ENCODE measurements around the gene FSTL3. TPM values are rescaled to one million over a fixed set of nuclear protein-coding genes. Genes with fewer than 3 reads are reported as not detected.

FSTL3 gene
- total RNA-seq, 2 donors from 2014 or later: 69.3 to 241 TPM

GRCh38 chr19:679418-680286 lies 3.5 kb downstream of the FSTL3 start:
- TF ChIP-seq POLR2A (IDR thresholded peaks at IDR 0.05): peak; percentile 28
- no peak for TF ChIP-seq POLR2AphosphoS5 (IDR thresholded peaks at IDR 0.05)
- intact Hi-C loops (cut with DNase I): no loop called here
- peak overlapping the region; percentile 96 for H3K4me3 ChIP-seq
- H3K27me3 ChIP-seq (replicated peaks; ENCODE audit: insufficient read depth): no peaks in the 10 kb centered on the region
- DNase-seq (ENCODE audit: low spot score): no peak
- H3K4me1 ChIP-seq (replicated peaks): peaks cover 11% of the 10 kb centered on the region
- H3K9me3 ChIP-seq: no peaks in the 10 kb centered on the region
- H3K27ac ChIP-seq: peak overlapping the region; percentile 90 to 98
- no peaks in the 10 kb centered on the region for H3K36me3 ChIP-seq
- WGBS: 7% methylated on average over 36 of the region's 69 CpGs

DNA sequence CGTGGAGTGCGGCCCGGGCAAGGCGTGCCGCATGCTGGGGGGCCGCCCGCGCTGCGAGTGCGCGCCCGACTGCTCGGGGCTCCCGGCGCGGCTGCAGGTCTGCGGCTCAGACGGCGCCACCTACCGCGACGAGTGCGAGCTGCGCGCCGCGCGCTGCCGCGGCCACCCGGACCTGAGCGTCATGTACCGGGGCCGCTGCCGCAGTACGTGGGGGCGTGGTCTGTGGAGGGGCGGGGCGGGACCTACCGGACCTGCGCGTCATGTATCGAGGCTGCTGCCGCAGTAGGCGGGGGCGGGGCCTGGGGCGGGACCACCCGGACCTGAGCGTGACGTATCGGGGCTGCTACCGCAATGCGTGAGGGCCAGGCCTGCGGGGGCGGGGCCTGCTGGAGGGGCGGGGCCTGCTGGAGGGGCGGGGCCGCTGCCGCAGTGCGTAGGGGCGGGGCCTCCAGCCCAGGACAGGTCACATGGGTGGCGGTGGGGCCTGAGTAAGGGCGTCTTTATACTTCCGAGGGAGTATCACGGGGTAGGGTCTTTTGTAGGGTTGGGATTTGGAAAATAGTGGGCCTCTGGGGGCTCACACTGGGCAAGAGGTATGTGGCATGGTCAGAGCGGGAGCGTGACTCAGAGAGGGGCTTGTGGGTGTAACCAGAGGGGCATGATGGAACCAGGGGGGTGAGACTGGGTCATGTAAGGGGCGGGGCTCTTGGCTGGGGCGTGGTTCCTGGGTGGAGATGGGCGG lies 4.3 kb downstream of the FSTL3 start:
- Histone ChIP-seq H3K27ac (peak overlapping the region; percentile 90 to 98), H3K27me3 (replicated peaks; ENCODE audit: insufficient read depth) (no peaks in the 10 kb centered on the region), H3K9me3 (no peaks in the 10 kb centered on the region), H3K4me1 (replicated peaks) (peaks cover 11% of the 10 kb centered on the region), H3K4me3 (peak overlapping the region; percentile 96), H3K36me3 (no peaks in the 10 kb centered on the region)
- TF ChIP-seq POLR2A (IDR thresholded peaks at IDR 0.05): peak; percentile 93
- TF ChIP-seq, protein P1, sequence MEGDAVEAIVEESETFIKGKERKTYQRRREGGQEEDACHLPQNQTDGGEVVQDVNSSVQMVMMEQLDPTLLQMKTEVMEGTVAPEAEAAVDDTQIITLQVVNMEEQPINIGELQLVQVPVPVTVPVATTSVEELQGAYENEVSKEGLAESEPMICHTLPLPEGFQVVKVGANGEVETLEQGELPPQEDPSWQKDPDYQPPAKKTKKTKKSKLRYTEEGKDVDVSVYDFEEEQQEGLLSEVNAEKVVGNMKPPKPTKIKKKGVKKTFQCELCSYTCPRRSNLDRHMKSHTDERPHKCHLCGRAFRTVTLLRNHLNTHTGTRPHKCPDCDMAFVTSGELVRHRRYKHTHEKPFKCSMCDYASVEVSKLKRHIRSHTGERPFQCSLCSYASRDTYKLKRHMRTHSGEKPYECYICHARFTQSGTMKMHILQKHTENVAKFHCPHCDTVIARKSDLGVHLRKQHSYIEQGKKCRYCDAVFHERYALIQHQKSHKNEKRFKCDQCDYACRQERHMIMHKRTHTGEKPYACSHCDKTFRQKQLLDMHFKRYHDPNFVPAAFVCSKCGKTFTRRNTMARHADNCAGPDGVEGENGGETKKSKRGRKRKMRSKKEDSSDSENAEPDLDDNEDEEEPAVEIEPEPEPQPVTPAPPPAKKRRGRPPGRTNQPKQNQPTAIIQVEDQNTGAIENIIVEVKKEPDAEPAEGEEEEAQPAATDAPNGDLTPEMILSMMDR (IDR thresholded peaks at IDR 0.05): peak; percentile 31 to 86 (median 56)
- TF ChIP-seq POLR2AphosphoS5 (IDR thresholded peaks at IDR 0.05): peak; percentile 77
- 2% methylated on average over 43 of the region's 70 CpGs for WGBS
- DNase-seq (ENCODE audit: low spot score): peak; percentile 100
- intact Hi-C loops (cut with DNase I): no loop called here

DNA sequence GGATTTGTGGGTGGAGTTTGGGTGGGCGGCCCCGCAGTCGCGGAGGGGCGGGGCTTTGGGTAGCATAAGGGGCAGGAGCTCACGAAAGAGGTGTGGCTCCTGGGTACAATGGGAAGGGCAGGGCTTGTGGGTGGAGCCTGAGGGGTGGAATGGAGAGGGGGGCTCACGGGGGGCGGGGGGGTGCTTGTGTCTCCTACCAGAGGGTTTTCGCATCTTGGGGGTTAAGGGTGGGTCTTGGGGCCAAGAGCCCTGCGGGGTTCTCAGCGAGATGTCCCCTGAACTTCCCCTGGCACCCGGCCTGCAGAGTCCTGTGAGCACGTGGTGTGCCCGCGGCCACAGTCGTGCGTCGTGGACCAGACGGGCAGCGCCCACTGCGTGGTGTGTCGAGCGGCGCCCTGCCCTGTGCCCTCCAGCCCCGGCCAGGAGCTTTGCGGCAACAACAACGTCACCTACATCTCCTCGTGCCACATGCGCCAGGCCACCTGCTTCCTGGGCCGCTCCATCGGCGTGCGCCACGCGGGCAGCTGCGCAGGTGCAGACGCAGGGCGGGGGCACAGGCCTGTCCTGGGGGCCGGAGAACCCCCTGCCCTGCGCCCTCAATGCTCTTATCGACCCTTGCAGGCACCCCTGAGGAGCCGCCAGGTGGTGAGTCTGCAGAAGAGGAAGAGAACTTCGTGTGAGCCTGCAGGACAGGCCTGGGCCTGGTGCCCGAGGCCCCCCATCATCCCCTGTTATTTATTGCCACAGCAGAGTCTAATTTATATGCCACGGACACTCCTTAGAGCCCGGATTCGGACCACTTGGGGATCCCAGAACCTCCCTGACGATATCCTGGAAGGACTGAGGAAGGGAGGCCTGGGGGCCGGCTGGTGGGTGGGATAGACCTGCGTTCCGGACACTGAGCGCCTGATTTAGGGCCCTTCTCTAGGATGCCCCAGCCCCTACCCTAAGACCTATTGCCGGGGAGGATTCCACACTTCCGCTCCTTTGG lies 5.1 kb downstream of the FSTL3 start:
- intact Hi-C loops (cut with DNase I): no loop called here
- Histone ChIP-seq H3K4me1 (replicated peaks) (peaks cover 11% of the 10 kb centered on the region), H3K27ac (peak overlapping the region; percentile 67 to 98), H3K4me3 (peak overlapping the region; percentile 96), H3K27me3 (replicated peaks; ENCODE audit: insufficient read depth) (no peaks in the 10 kb centered on the region), H3K9me3 (no peaks in the 10 kb centered on the region), H3K36me3 (no peaks in the 10 kb centered on the region)
- TF ChIP-seq POLR2A (IDR thresholded peaks at IDR 0.05): no peak
- TF ChIP-seq POLR2AphosphoS5 (IDR thresholded peaks at IDR 0.05): no peak
- TF ChIP-seq, protein P1 (IDR thresholded peaks at IDR 0.05): no peak
- 66% methylated on average over 54 of the region's 54 CpGs for WGBS
- peak; percentile 91 for DNase-seq (ENCODE audit: low spot score)

DNA sequence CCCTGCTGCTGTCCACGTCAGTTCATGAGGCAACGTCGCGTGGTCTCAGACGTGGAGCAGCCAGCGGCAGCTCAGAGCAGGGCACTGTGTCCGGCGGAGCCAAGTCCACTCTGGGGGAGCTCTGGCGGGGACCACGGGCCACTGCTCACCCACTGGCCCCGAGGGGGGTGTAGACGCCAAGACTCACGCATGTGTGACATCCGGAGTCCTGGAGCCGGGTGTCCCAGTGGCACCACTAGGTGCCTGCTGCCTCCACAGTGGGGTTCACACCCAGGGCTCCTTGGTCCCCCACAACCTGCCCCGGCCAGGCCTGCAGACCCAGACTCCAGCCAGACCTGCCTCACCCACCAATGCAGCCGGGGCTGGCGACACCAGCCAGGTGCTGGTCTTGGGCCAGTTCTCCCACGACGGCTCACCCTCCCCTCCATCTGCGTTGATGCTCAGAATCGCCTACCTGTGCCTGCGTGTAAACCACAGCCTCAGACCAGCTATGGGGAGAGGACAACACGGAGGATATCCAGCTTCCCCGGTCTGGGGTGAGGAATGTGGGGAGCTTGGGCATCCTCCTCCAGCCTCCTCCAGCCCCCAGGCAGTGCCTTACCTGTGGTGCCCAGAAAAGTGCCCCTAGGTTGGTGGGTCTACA lies 6.6 kb downstream of the FSTL3 start:
- intact Hi-C loops (cut with DNase I): no loop called here
- WGBS: 71% methylated on average over 22 of the region's 25 CpGs
- Histone ChIP-seq H3K36me3 (no peaks in the 10 kb centered on the region), H3K9me3 (no peaks in the 10 kb centered on the region), H3K27ac (no peak overlapping the region), H3K4me3 (no peak overlapping the region), H3K4me1 (replicated peaks) (peaks cover 9% of the 10 kb centered on the region), H3K27me3 (replicated peaks; ENCODE audit: insufficient read depth) (no peaks in the 10 kb centered on the region)
- no peak for DNase-seq (ENCODE audit: low spot score)
- TF ChIP-seq POLR2AphosphoS5 (IDR thresholded peaks at IDR 0.05) (no peak), POLR2A (IDR thresholded peaks at IDR 0.05) (no peak)
- TF ChIP-seq, protein P1 (IDR thresholded peaks at IDR 0.05): no peak
